A549 (cell line): ENCODE results near the gene TTC5.

Experiments
- CHD2 ChIP-seq: fragments of 150-350 bp; IDR thresholded peaks from 2 replicates; pipeline ENCODE4 v1.6.1; 2014; ENCODE audit warnings: low read length; ENCODE audit not compliant: partially characterized antibody
- EHMT2 ChIP-seq: fragments of 200-600 bp; sonication (generic); IDR thresholded peaks from 2 replicates; pipeline ENCODE4 v1.6.1; 2016; ENCODE audit warnings: antibody characterized with exemption, low read depth, mild to moderate bottlenecking, moderate library complexity
- ELK1 ChIP-seq: fragments of 150-350 bp; IDR thresholded peaks from 2 replicates; pipeline ENCODE4 v1.6.1; 2014; ENCODE audit warnings: low read depth, mild to moderate bottlenecking, low read length
- KDM5A ChIP-seq: fragments of 200-600 bp; sonication (generic); IDR thresholded peaks from 2 replicates; pipeline ENCODE4 v1.6.1; 2016; ENCODE audit warnings: antibody characterized with exemption, mild to moderate bottlenecking
- MAZ ChIP-seq: fragments of 150-350 bp; IDR thresholded peaks from 2 replicates; pipeline ENCODE4 v1.6.1; 2014; ENCODE audit warnings: antibody characterized with exemption, low read depth, low read length, borderline replicate concordance
- PBX3 ChIP-seq: IDR thresholded peaks from 2 replicates; pipeline ENCODE4 v1.6.1; 2012
- POLR2A ChIP-seq: IDR thresholded peaks from 2 replicates; pipeline ENCODE4 v1.6.1; 2012; ENCODE audit warnings: mild to moderate bottlenecking, low read length
- RAD21 ChIP-seq, 2 experiments: fragments of >200 bp in 1 of 2; sonication (Bioruptor Twin) in 1 of 2; formaldehyde crosslinking in 1 of 2; IDR thresholded peaks in 1 of 2; conservative IDR thresholded peaks in 1 of 2; 2 replicates in 1 of 2; 3 replicates in 1 of 2; pipeline ENCODE4 v1.6.1; 2012 to 2018; ENCODE audit warnings: inconsistent platforms in 1 of 2
- RCOR1 ChIP-seq: fragments of 150-350 bp; IDR thresholded peaks from 2 replicates; pipeline ENCODE4 v1.6.1; 2014; ENCODE audit warnings: antibody characterized with exemption, low read length, low read depth
- RFX5 ChIP-seq: fragments of 450-650 bp; IDR thresholded peaks from 2 replicates; pipeline ENCODE4 v1.7.1; 2014; ENCODE audit warnings: antibody characterized with exemption, mild to moderate bottlenecking, moderate library complexity
- TF ChIP-seq, protein P1 (sequence below): fragments of >200 bp; sonication (Bioruptor Twin); formaldehyde crosslinking; IDR thresholded peaks from 3 replicates; pipeline ENCODE4 v1.5.1; 2016
- TF ChIP-seq, protein P2 (sequence below): IDR thresholded peaks from 2 replicates; pipeline ENCODE4 v1.6.1; 2012

- no peak for TF ChIP-seq ELK1
- TF ChIP-seq EHMT2 = no peak
- no peak for TF ChIP-seq RCOR1
- TF ChIP-seq, protein P1, sequence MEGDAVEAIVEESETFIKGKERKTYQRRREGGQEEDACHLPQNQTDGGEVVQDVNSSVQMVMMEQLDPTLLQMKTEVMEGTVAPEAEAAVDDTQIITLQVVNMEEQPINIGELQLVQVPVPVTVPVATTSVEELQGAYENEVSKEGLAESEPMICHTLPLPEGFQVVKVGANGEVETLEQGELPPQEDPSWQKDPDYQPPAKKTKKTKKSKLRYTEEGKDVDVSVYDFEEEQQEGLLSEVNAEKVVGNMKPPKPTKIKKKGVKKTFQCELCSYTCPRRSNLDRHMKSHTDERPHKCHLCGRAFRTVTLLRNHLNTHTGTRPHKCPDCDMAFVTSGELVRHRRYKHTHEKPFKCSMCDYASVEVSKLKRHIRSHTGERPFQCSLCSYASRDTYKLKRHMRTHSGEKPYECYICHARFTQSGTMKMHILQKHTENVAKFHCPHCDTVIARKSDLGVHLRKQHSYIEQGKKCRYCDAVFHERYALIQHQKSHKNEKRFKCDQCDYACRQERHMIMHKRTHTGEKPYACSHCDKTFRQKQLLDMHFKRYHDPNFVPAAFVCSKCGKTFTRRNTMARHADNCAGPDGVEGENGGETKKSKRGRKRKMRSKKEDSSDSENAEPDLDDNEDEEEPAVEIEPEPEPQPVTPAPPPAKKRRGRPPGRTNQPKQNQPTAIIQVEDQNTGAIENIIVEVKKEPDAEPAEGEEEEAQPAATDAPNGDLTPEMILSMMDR = no peak
- no peak for TF ChIP-seq MAZ
- TF ChIP-seq PBX3 = no peak
- TF ChIP-seq KDM5A = no peak
- TF ChIP-seq POLR2A = no peak
- TF ChIP-seq CHD2 = no peak
- TF ChIP-seq, protein P2, sequence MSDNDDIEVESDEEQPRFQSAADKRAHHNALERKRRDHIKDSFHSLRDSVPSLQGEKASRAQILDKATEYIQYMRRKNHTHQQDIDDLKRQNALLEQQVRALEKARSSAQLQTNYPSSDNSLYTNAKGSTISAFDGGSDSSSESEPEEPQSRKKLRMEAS = no peak
- TF ChIP-seq RAD21 (conservative IDR thresholded peaks at IDR 0.05 in 1 of 2, IDR thresholded peaks at IDR 0.05 in 1 of 2) = no peak
- TF ChIP-seq RFX5 = no peak
Observed at GRCh38 chr14:20317720-20318119, 12.0 kb upstream of the TTC5 start.
